Right lobe of liver (tissue), 6 donors: ENCODE results near the gene CCDC9B. TPM values are rescaled to one million over a fixed set of nuclear protein-coding genes. Genes with fewer than 3 reads are reported as not detected.

Experiments used
- ATAC-seq, 4 donors: fragments of 200-7000 bp; cut with Tn5 transposase; one replicate each; pipeline ENCODE4 v1.9.1; 2020; ENCODE audit warnings: mild to moderate bottlenecking in 4 of 4, moderate library complexity in 4 of 4
- DNase-seq, 3 donors: peaks; one replicate each; pipeline ENCODE4 v3.0.0-alpha.2; 2020
- H3K27ac ChIP-seq, 3 donors: fragments of 200-600 bp; one replicate each; pipeline ENCODE4 v1.8.0; 2022
- H3K27me3 ChIP-seq, 2 donors: fragments of 200-600 bp; one replicate each; pipeline ENCODE4 v1.8.0; 2022
- H3K36me3 ChIP-seq, 4 donors: fragments of 200-600 bp; sonication (generic) in 1 of 4; one replicate each; pipeline versions ENCODE4 v1.5.1 to v1.8.0; 2017 to 2022; ENCODE audit warnings: control low read depth in 1 of 4
- H3K4me1 ChIP-seq, 4 donors: fragments of 200-600 bp; sonication (generic) in 1 of 4; one replicate each; pipeline versions ENCODE4 v1.5.1 to v1.8.0; 2017 to 2022; ENCODE audit warnings: control low read depth in 1 of 4
- H3K4me3 ChIP-seq, 3 donors: fragments of 200-600 bp; one replicate each; pipeline ENCODE4 v1.8.0; 2022
- H3K9me3 ChIP-seq, 4 donors: fragments of 200-600 bp; sonication (generic) in 1 of 4; one replicate each; pipeline versions ENCODE4 v1.5.1 to v1.8.0; 2017 to 2022; ENCODE audit warnings: control low read depth in 1 of 4
- CTCF ChIP-seq, 4 donors: fragments of 200-600 bp in 3 of 4; fragments of 450-650 bp in 1 of 4; IDR thresholded peaks; one replicate each; pipeline versions ENCODE4 v1.5.1 to v1.8.0; 2016 to 2022; ENCODE audit warnings: antibody characterized with exemption in 4 of 4, mild to moderate bottlenecking in 2 of 4
- POLR2A ChIP-seq: fragments of 450-650 bp; IDR thresholded peaks from one replicate; pipeline ENCODE4 v1.6.1; 2017; ENCODE audit warnings: antibody characterized with exemption, mild to moderate bottlenecking
- WGBS: methylation state at CpG from one replicate; pipeline ENCODE4 v1.1.6; 2018; ENCODE audit warnings: low coverage, low lambda C conversion rate; ENCODE audit not compliant: insufficient coverage; ENCODE audit errors: missing lambda C conversion rate; 5-methylcytosine and 5-hydroxymethylcytosine counted together
- intact Hi-C, 2 donors: fragments of 100-400 bp; cut with DNase I; formaldehyde crosslinking; loops; one replicate each; pipeline versions ENCODE4 v1.11.2 to v1.14.1; 2022
- total RNA-seq, 6 experiments: library from RNA; depleted of rRNA in 2 of 6; stranded (reverse); fragments of >200 nt in 2 of 6; fragmentation: NEBNext Ultra II Directional in 3 of 6; extraction: Animal tissue kit (Norgen Biotek cat#: 25700) in 3 of 6; gene quantifications; one replicate each; pipeline versions ENCODE4 v1.1.0 to v1.2.4, GENCODE V29; 2016 to 2023
- donor health status: DM: no; HTN: yes; CAD: no.
- donor health status: DM: no; HTN: no; CAD: no.
- donor health status: DM: no; HTN: no; CAD: no.
- donor health status: DM: no; HTN: yes; CAD: no.
- donor health status: DM: no; HTN: yes; CAD: no.

CCDC9B gene
- total RNA-seq, 6 experiments from 2014 or later: 4.2 to 11.9 (median 4.7) TPM

- H3K36me3 ChIP-seq: no peaks in the 10 kb centered on the region
- ATAC-seq (no peak), DNase-seq (peak in 2 of 3 donors; percentile 3 to 8)
- H3K4me1 ChIP-seq: peaks cover 0 to 6% (median 0%) of the 10 kb centered on the region in 4 donors
- 62% methylated on average over 1 of the region's 1 CpG for WGBS
- TF ChIP-seq POLR2A (no peak), CTCF (IDR thresholded peaks at IDR 0.05) (no peak)
- H3K27ac ChIP-seq: no peak overlapping the region
- intact Hi-C loops: no loop called here
- H3K9me3 ChIP-seq: no peaks in the 10 kb centered on the region
- no peaks in the 10 kb centered on the region for H3K27me3 ChIP-seq
- H3K4me3 ChIP-seq: no peak overlapping the region
These were observed 45.4 kb downstream of the CCDC9B start for GRCh38 chr15:40295297-40295696.

GRCh38 chr15:40293905-40294895 lies 46.5 kb downstream of the CCDC9B start:
- Histone ChIP-seq H3K9me3 (no peaks in the 10 kb centered on the region), H3K27me3 (no peaks in the 10 kb centered on the region), H3K27ac (no peak overlapping the region), H3K4me3 (no peak overlapping the region), H3K36me3 (no peaks in the 10 kb centered on the region), H3K4me1 (peaks cover 0 to 11% (median 0%) of the 10 kb centered on the region in 4 donors)
- 70% methylated on average over 3 of the region's 20 CpGs for WGBS
- TF ChIP-seq POLR2A (no peak), CTCF (IDR thresholded peaks at IDR 0.05) (no peak)
- DNase-seq (peak in 2 of 3 donors; percentile 10 to 35), ATAC-seq (no peak)
- intact Hi-C loops: no loop called here

- no peak overlapping the region for H3K27ac ChIP-seq
- DNase-seq (no peak), ATAC-seq (no peak)
- no peaks in the 10 kb centered on the region for H3K27me3 ChIP-seq
- H3K36me3 ChIP-seq: no peaks in the 10 kb centered on the region
- intact Hi-C loops: no loop called here
- no peaks in the 10 kb centered on the region for H3K9me3 ChIP-seq
- TF ChIP-seq POLR2A: no peak
- no peak for TF ChIP-seq CTCF (IDR thresholded peaks at IDR 0.05)
- no peak overlapping the region for H3K4me3 ChIP-seq
- peaks cover 0 to 13% (median 0%) of the 10 kb centered on the region in 4 donors for H3K4me1 ChIP-seq
These were observed 47.7 kb downstream of the CCDC9B start for GRCh38 chr15:40293006-40293405.

GRCh38 chr15:40292246-40292645 lies 48.5 kb downstream of the CCDC9B start:
- 40% methylated on average over 1 of the region's 3 CpGs for WGBS
- no peak overlapping the region for H3K27ac ChIP-seq
- DNase-seq: no peak
- no peak for ATAC-seq
- no peaks in the 10 kb centered on the region for H3K27me3 ChIP-seq
- peaks cover 0 to 13% (median 0%) of the 10 kb centered on the region in 4 donors for H3K4me1 ChIP-seq
- no peak for TF ChIP-seq CTCF (IDR thresholded peaks at IDR 0.05)
- intact Hi-C loops: no loop called here
- H3K4me3 ChIP-seq: no peak overlapping the region
- no peaks in the 10 kb centered on the region for H3K36me3 ChIP-seq
- H3K9me3 ChIP-seq: no peaks in the 10 kb centered on the region
